Gastroesophageal sphincter (tissue), 4 donors: ENCODE results near the gene ZNRF3. TPM values are rescaled to one million over a fixed set of nuclear protein-coding genes. Genes with fewer than 3 reads are reported as not detected.

ENCODE experiments used
- ATAC-seq: fragments of 150-250 bp; one replicate; pipeline ENCODE4 v1.9.1; 2016; ENCODE audit warnings: mild to moderate bottlenecking, moderate library complexity
- H3K27ac ChIP-seq, 4 donors: fragments of 200-600 bp; sonication (generic) in 3 of 4; 1 replicate in 3 of 4; 2 replicates in 1 of 4; pipeline ENCODE4 v1.5.1; 2016 to 2019
- H3K27me3 ChIP-seq: fragments of 200-600 bp; sonication (generic); one replicate; pipeline ENCODE4 v1.5.1; 2019
- H3K36me3 ChIP-seq, 2 donors: fragments of 200-600 bp; sonication (generic); one replicate each; pipeline ENCODE4 v1.5.1; 2019; ENCODE audit warnings: control low read depth in 1 of 2
- H3K4me1 ChIP-seq, 3 donors: fragments of 200-600 bp; sonication (generic); 1 replicate in 2 of 3; 2 replicates in 1 of 3; pipeline ENCODE4 v1.5.1; 2016 to 2019; ENCODE audit warnings: control low read depth in 2 of 3
- H3K4me3 ChIP-seq, 2 donors: fragments of 200-600 bp; sonication (generic); one replicate each; pipeline ENCODE4 v1.5.1; 2019; ENCODE audit warnings: mild to moderate bottlenecking in 1 of 2, moderate library complexity in 1 of 2
- H3K9me3 ChIP-seq, 3 donors: fragments of 200-600 bp; sonication (generic); one replicate each; pipeline ENCODE4 v1.5.1; 2017 to 2019; ENCODE audit warnings: control low read depth in 2 of 3
- CTCF ChIP-seq, 4 experiments: fragments of 200-600 bp in 2 of 4; fragments of 450-650 bp in 2 of 4; sonication (generic) in 1 of 4; IDR thresholded peaks; one replicate each; pipeline ENCODE4 v1.5.1; 2017 to 2019; ENCODE audit warnings: antibody characterized with exemption in 4 of 4, mild to moderate bottlenecking in 2 of 4, moderate library complexity in 2 of 4
- EP300 ChIP-seq: sonication (generic); formaldehyde crosslinking; IDR thresholded peaks from one replicate; pipeline ENCODE4 v1.6.1; 2017; ENCODE audit warnings: antibody characterized with exemption, mild to moderate bottlenecking
- POLR2A ChIP-seq, 2 donors: fragments of 450-650 bp; IDR thresholded peaks; one replicate each; pipeline ENCODE4 v1.6.1; 2017; ENCODE audit warnings: antibody characterized with exemption in 2 of 2, mild to moderate bottlenecking in 2 of 2, moderate library complexity in 1 of 2
- POLR2AphosphoS5 ChIP-seq: sonication (generic); formaldehyde crosslinking; IDR thresholded peaks from one replicate; pipeline ENCODE4 v1.6.1; 2017; ENCODE audit warnings: antibody characterized with exemption
- WGBS, 2 donors: methylation state at CpG; one replicate each; pipeline ENCODE4 v1.1.5; 2018; ENCODE audit warnings: low coverage in 1 of 2; 5-methylcytosine and 5-hydroxymethylcytosine counted together
- total RNA-seq, 4 donors: library from RNA; depleted of rRNA; stranded (reverse); fragments of >200 nt; gene quantifications; one replicate each; pipeline ENCODE4 v1.1.0, GENCODE V29; 2016

Gene ZNRF3
- total RNA-seq, 4 donors from 2014 or later = 14.8 to 27.7 (median 19.8) TPM

GRCh38 chr22:28983190-28983589 lies 99.8 kb downstream of the ZNRF3 start:
- no peak overlapping the region for H3K27ac ChIP-seq
- no peaks in the 10 kb centered on the region for H3K36me3 ChIP-seq
- TF ChIP-seq CTCF (IDR thresholded peaks at IDR 0.05) (no peak), POLR2A (IDR thresholded peaks at IDR 0.05) (no peak), EP300 (no peak), POLR2AphosphoS5 (no peak)
- peaks cover 0 to 4% (median 0%) of the 10 kb centered on the region in 3 donors for H3K9me3 ChIP-seq
- no peaks in the 10 kb centered on the region for H3K27me3 ChIP-seq
- H3K4me1 ChIP-seq = peaks cover 0 to 6% (median 3%) of the 10 kb centered on the region in 3 donors
- H3K4me3 ChIP-seq = no peak overlapping the region
- 83 to 98% methylated on average over 5 of the region's 7 CpGs for WGBS, 2 donors
- ATAC-seq = no peak

- no peak overlapping the region for H3K4me3 ChIP-seq
- ATAC-seq = no peak
- no peak overlapping the region for H3K27ac ChIP-seq
- WGBS, 2 donors = 89 to 96% methylated on average over 4 of the region's 4 CpGs
- TF ChIP-seq CTCF (IDR thresholded peaks at IDR 0.05) = no peak
- TF ChIP-seq POLR2AphosphoS5 = no peak
- TF ChIP-seq EP300 = no peak
- TF ChIP-seq POLR2A (IDR thresholded peaks at IDR 0.05) = no peak
- no peaks in the 10 kb centered on the region for H3K36me3 ChIP-seq
- no peaks in the 10 kb centered on the region for H3K27me3 ChIP-seq
- peaks cover 0 to 6% (median 0%) of the 10 kb centered on the region in 3 donors for H3K4me1 ChIP-seq
- H3K9me3 ChIP-seq = peaks cover 0 to 4% (median 0%) of the 10 kb centered on the region in 3 donors
Measured at GRCh38 chr22:28983788-28984441, 100.5 kb downstream of the ZNRF3 start.

GRCh38 chr22:28984482-28985158 lies 101.2 kb downstream of the ZNRF3 start:
- H3K27me3 ChIP-seq = no peaks in the 10 kb centered on the region
- no peaks in the 10 kb centered on the region for H3K36me3 ChIP-seq
- no peak overlapping the region for H3K4me3 ChIP-seq
- WGBS, 2 donors = 48 to 74% methylated on average over 3 to 4 of the region's 6 CpGs
- H3K9me3 ChIP-seq = peaks cover 0 to 4% (median 0%) of the 10 kb centered on the region in 3 donors
- ATAC-seq = no peak
- peaks cover 0 to 13% (median 0%) of the 10 kb centered on the region in 3 donors for H3K4me1 ChIP-seq
- H3K27ac ChIP-seq = no peak overlapping the region
- TF ChIP-seq POLR2AphosphoS5 = no peak
- no peak for TF ChIP-seq CTCF (IDR thresholded peaks at IDR 0.05)
- TF ChIP-seq POLR2A (IDR thresholded peaks at IDR 0.05) = no peak
- no peak for TF ChIP-seq EP300

- TF ChIP-seq EP300 (no peak), POLR2A (IDR thresholded peaks at IDR 0.05) (no peak), POLR2AphosphoS5 (no peak), CTCF (IDR thresholded peaks at IDR 0.05) (no peak)
- ATAC-seq = no peak
Measured at GRCh38 chr22:28985581-28986290, 102.4 kb downstream of the ZNRF3 start.

More at GRCh38 chr22:28985581-28986290, 102.4 kb downstream of the ZNRF3 start:
- WGBS, 2 donors = 62 to 84% methylated on average over 3 of the region's 3 CpGs
- Histone ChIP-seq H3K4me1 (peaks cover 0 to 24% (median 0%) of the 10 kb centered on the region in 3 donors), H3K9me3 (peaks cover 0 to 4% (median 0%) of the 10 kb centered on the region in 3 donors), H3K27me3 (no peaks in the 10 kb centered on the region), H3K4me3 (no peak overlapping the region), H3K27ac (no peak overlapping the region), H3K36me3 (no peaks in the 10 kb centered on the region)
